GM12878 (cell line): ENCODE results near the gene TMEM11. TPM values are rescaled to one million over a fixed set of nuclear protein-coding genes. Genes with fewer than 3 reads are reported as not detected.

Experiments
- ATAC-seq: fragments of 200-7000 bp; cut with Tn5 transposase; 3 replicates; pipeline ENCODE4 v1.9.1; 2020; ENCODE audit warnings: mild to moderate bottlenecking, moderate library complexity
- BruUV-seq: library from RNA; stranded (reverse); fragments of 400-500 nt; replicated peaks from 2 replicates; lab custom pipeline; 2021; lab: Mats Ljungman, UMichigan
- CTCF ChIA-PET: fragments of 300-600 bp; sonication (Branson Sonifier 250); formaldehyde crosslinking; extraction: SDS; loops from one replicate; lab custom pipeline; 2021; ENCODE audit warnings: inconsistent platforms; lab: Yijun Ruan, JAX
- POLR2A ChIA-PET: fragments of 350-600 bp; formaldehyde crosslinking; extraction: SDS; loops from one replicate; lab custom pipeline; 2021; ENCODE audit warnings: inconsistent platforms; lab: Charles Lee
- RAD21 ChIA-PET: fragments of 300-600 bp; sonication (Branson Sonifier 250); formaldehyde crosslinking; loops from one replicate; lab custom pipeline; 2023; ENCODE audit warnings: antibody characterized with exemption; ENCODE audit not compliant: unreplicated experiment; lab: Charles Lee
- SMC1A ChIA-PET: fragments of 300-600 bp; sonication (Branson Sonifier 250); formaldehyde crosslinking; loops from one replicate; lab custom pipeline; 2023; ENCODE audit not compliant: unreplicated experiment, uncharacterized antibody; lab: Charles Lee
- DNase-seq: peaks from one replicate; pipeline ENCODE4 v3.0.0-alpha.2; 2011; ENCODE audit warnings: low read depth, low spot score
- FAIRE-seq: peaks from 3 replicates; lab custom pipeline; 2011; peaks lifted over from hg19 to GRCh38; lab: Jason Lieb, UNC
- H2AFZ ChIP-seq: 2 replicates; pipeline ENCODE4 v1.6.0; 2011; ENCODE audit warnings: low read depth, low read length, control low read depth; ENCODE audit not compliant: control insufficient read depth
- H3K27ac ChIP-seq: 2 replicates; pipeline ENCODE4 v1.5.1; 2011; ENCODE audit warnings: control low read depth; ENCODE audit not compliant: control insufficient read depth, insufficient read depth
- H3K27me3 ChIP-seq, 2 experiments: replicated peaks in 1 of 2; 2 replicates each; pipeline versions ENCODE4 v1.6.0 to v1.6.1; 2011; ENCODE audit warnings: low read length in 1 of 2; ENCODE audit not compliant: control insufficient read depth in 2 of 2, insufficient read depth in 2 of 2
- H3K36me3 ChIP-seq, 2 experiments: 2 replicates each; pipeline ENCODE4 v1.5.1; 2011; ENCODE audit warnings: low read length in 1 of 2; ENCODE audit not compliant: control insufficient read depth in 2 of 2, insufficient read depth in 2 of 2
- H3K4me1 ChIP-seq: 2 replicates; pipeline ENCODE4 v1.6.1; 2011; ENCODE audit warnings: mild to moderate bottlenecking, low read length, moderate library complexity, mixed read lengths; ENCODE audit not compliant: control insufficient read depth, insufficient read depth
- H3K4me2 ChIP-seq: 2 replicates; pipeline ENCODE4 v1.6.0; 2011; ENCODE audit warnings: control low read depth; ENCODE audit not compliant: control insufficient read depth, insufficient read depth
- H3K4me3 ChIP-seq: fragments of 200-600 bp; sonication (generic); 2 replicates; pipeline ENCODE4 v1.5.1; 2016
- H3K79me2 ChIP-seq: 2 replicates; pipeline ENCODE4 v1.6.0; 2011; ENCODE audit warnings: low read length; ENCODE audit not compliant: control insufficient read depth, insufficient read depth
- H3K9ac ChIP-seq: 2 replicates; pipeline ENCODE4 v1.8.0; 2011; ENCODE audit warnings: low read length, control low read depth, mixed read lengths; ENCODE audit not compliant: control insufficient read depth, insufficient read depth
- H3K9me3 ChIP-seq: replicated peaks from 3 replicates; pipeline ENCODE4 v1.5.1; 2011; ENCODE audit warnings: mild to moderate bottlenecking, low read length; ENCODE audit not compliant: control insufficient read depth, insufficient read depth
- H4K20me1 ChIP-seq: 2 replicates; pipeline ENCODE4 v1.6.0; 2011; ENCODE audit not compliant: control insufficient read depth, insufficient read depth
- ATF7 ChIP-seq: fragments of 450-650 bp; IDR thresholded peaks from 2 replicates; pipeline ENCODE4 v1.6.1; 2016; ENCODE audit warnings: low read depth, mild to moderate bottlenecking
- JUNB ChIP-seq: IDR thresholded peaks from 2 replicates; pipeline ENCODE4 v1.6.1; 2016; ENCODE audit warnings: antibody characterized with exemption, mild to moderate bottlenecking
- NFIC ChIP-seq: IDR thresholded peaks from 2 replicates; pipeline ENCODE4 v1.6.1; 2012; ENCODE audit warnings: low read depth, mild to moderate bottlenecking, inconsistent platforms, low read length, moderate library complexity
- NR2F1 ChIP-seq: fragments of 450-650 bp; conservative IDR thresholded peaks from 2 replicates; pipeline ENCODE4 v1.6.1; 2017; ENCODE audit warnings: mild to moderate bottlenecking
- POLR2AphosphoS2 ChIP-seq: IDR thresholded peaks from 2 replicates; pipeline ENCODE4 v1.6.1; 2011; ENCODE audit warnings: low read depth, mild to moderate bottlenecking, low read length, improper control_type of control experiment, moderate library complexity
- RAD51 ChIP-seq: fragments of 450-650 bp; IDR thresholded peaks from 2 replicates; pipeline ENCODE4 v1.6.1; 2016; ENCODE audit warnings: moderate library complexity, mild to moderate bottlenecking, inconsistent platforms
- WGBS: methylation state at CpG from one replicate; pipeline ENCODE4 v1.1.6; 2016; ENCODE audit warnings: low lambda C conversion rate; ENCODE audit not compliant: insufficient replicate concordance, insufficient coverage; ENCODE audit errors: missing lambda C conversion rate; 5-methylcytosine and 5-hydroxymethylcytosine counted together
- in situ Hi-C: fragments of 300-500 bp; cut with MboI; formaldehyde crosslinking; loops from 9 replicates; pipeline ENCODE4 v1.14.3; 2018; ENCODE audit warnings: mixed read lengths
- intact Hi-C: fragments of 100-400 bp; cut with micrococcal nuclease; formaldehyde crosslinking; loops from one replicate; pipeline ENCODE4 v1.14.2; 2022; ENCODE audit not compliant: unreplicated experiment
- polyA plus RNA-seq, 11 experiments: library from polyadenylated mRNA; depleted of rRNA in 4 of 11; unstranded in 6 of 11; stranded (reverse) in 5 of 11; fragments of >200 nt; fragmentation: Nextera tagmentation in 4 of 11; fragmentation: Illumina TruSeq in 1 of 11; extraction: Ambion mirVana in 4 of 11; extraction: Trizol in 1 of 11; gene quantifications; 1 replicate in 1 of 11; 2 replicates in 10 of 11; pipeline versions ENCODE4 v1.2.1 to v1.2.3, GENCODE V29; 2011 to 2016; ENCODE audit warnings: inconsistent platforms in 2 of 11, missing spikeins in 2 of 11, low read depth in 1 of 11
- total RNA-seq, 4 experiments: library from RNA; depleted of rRNA in 3 of 4; stranded (reverse); fragments of >200 nt in 3 of 4; fragmentation: Illumina TruSeq in 1 of 4; extraction: Trizol in 1 of 4; gene quantifications; 2 replicates each; pipeline versions ENCODE4 v1.2.1 to v1.2.3, GENCODE V29; 2013 to 2021
- TF ChIP-seq, protein P1 (sequence below): fragments of 450-650 bp; formaldehyde crosslinking; IDR thresholded peaks from 2 replicates; pipeline ENCODE4 v1.5.0; 2022; ENCODE audit warnings: mild to moderate bottlenecking, missing genetic modification characterization
- TF ChIP-seq, protein P2 (sequence below): fragments of 450-650 bp; IDR thresholded peaks from 2 replicates; pipeline ENCODE4 v1.6.1; 2016; ENCODE audit warnings: mild to moderate bottlenecking
- TF ChIP-seq, protein P3 (sequence below): fragments of 450-650 bp; IDR thresholded peaks from 2 replicates; pipeline ENCODE4 v1.6.1; 2017; ENCODE audit warnings: borderline replicate concordance

TMEM11 gene
- total and polyA plus RNA-seq, 10 of the 15 experiments (the other 5 are each of a cell fraction or from before 2014, with no cell fraction given), result 14.4 to 63.4 (median 27.2) TPM

DNA sequence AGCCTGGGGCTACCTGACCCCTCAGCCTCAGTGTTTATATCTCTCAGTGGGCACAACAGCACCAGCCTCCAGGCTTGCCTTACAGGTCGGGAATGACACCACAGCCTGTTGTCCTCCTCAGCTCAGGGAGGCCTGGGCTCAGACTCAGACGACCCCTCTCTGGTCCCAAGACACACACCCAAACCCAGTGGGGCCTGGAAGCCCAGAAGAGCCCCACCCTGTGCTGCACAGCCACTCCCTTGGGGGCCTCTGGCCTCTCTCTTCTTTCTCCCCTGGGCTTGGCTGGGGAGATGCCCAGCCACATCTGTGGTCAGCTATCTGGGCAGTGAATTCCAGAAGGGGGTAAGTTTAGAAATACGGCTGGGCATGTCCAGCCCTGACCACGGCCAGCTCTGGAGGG is 36.9 kb upstream of the TMEM11 start:
- H3K27me3 ChIP-seq, result peaks cover 2 to 5% of the 10 kb centered on the region in 2 experiments; a peak in 3 of 4 replicates
- intact Hi-C loops, result no loop called here
- FAIRE-seq, result no peak
- POLR2A ChIA-PET, result no interaction called here
- no peak overlapping the region for H3K27ac ChIP-seq
- no peak overlapping the region for H3K4me3 ChIP-seq
- RAD21 ChIA-PET, result no interaction called here
- WGBS, result 1% methylated on average over 4 of the region's 4 CpGs
- SMC1A ChIA-PET, result no interaction called here
- TF ChIP-seq NFIC, result no peak
- TF ChIP-seq POLR2AphosphoS2, result no peak
- TF ChIP-seq, protein P1, sequence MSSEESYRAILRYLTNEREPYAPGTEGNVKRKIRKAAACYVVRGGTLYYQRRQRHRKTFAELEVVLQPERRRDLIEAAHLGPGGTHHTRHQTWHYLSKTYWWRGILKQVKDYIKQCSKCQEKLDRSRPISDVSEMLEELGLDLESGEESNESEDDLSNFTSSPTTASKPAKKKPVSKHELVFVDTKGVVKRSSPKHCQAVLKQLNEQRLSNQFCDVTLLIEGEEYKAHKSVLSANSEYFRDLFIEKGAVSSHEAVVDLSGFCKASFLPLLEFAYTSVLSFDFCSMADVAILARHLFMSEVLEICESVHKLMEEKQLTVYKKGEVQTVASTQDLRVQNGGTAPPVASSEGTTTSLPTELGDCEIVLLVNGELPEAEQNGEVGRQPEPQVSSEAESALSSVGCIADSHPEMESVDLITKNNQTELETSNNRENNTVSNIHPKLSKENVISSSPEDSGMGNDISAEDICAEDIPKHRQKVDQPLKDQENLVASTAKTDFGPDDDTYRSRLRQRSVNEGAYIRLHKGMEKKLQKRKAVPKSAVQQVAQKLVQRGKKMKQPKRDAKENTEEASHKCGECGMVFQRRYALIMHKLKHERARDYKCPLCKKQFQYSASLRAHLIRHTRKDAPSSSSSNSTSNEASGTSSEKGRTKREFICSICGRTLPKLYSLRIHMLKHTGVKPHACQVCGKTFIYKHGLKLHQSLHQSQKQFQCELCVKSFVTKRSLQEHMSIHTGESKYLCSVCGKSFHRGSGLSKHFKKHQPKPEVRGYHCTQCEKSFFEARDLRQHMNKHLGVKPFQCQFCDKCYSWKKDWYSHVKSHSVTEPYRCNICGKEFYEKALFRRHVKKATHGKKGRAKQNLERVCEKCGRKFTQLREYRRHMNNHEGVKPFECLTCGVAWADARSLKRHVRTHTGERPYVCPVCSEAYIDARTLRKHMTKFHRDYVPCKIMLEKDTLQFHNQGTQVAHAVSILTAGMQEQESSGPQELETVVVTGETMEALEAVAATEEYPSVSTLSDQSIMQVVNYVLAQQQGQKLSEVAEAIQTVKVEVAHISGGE, result no peak
- no peak for TF ChIP-seq NR2F1
- TF ChIP-seq, protein P2, sequence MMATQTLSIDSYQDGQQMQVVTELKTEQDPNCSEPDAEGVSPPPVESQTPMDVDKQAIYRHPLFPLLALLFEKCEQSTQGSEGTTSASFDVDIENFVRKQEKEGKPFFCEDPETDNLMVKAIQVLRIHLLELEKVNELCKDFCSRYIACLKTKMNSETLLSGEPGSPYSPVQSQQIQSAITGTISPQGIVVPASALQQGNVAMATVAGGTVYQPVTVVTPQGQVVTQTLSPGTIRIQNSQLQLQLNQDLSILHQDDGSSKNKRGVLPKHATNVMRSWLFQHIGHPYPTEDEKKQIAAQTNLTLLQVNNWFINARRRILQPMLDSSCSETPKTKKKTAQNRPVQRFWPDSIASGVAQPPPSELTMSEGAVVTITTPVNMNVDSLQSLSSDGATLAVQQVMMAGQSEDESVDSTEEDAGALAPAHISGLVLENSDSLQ, result no peak
- no peak for TF ChIP-seq ATF7
- TF ChIP-seq, protein P3, sequence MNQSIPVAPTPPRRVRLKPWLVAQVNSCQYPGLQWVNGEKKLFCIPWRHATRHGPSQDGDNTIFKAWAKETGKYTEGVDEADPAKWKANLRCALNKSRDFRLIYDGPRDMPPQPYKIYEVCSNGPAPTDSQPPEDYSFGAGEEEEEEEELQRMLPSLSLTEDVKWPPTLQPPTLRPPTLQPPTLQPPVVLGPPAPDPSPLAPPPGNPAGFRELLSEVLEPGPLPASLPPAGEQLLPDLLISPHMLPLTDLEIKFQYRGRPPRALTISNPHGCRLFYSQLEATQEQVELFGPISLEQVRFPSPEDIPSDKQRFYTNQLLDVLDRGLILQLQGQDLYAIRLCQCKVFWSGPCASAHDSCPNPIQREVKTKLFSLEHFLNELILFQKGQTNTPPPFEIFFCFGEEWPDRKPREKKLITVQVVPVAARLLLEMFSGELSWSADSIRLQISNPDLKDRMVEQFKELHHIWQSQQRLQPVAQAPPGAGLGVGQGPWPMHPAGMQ, result no peak
- no peak for TF ChIP-seq JUNB
- no peak for TF ChIP-seq RAD51
- H2AFZ ChIP-seq, result no peak overlapping the region
- no peak overlapping the region for H3K9ac ChIP-seq
- BruUV-seq, result no TSS peak
- no peak for ATAC-seq
- CTCF ChIA-PET, result no interaction called here
- H3K36me3 ChIP-seq, result no peaks in the 10 kb centered on the region
- peaks cover 4% of the 10 kb centered on the region for H3K4me1 ChIP-seq
- in situ Hi-C loops, result loop anchor here (10.0 kb wide), 1 partner anchor 64 kb away; no protein-coding TSS in a partner anchor
- no peaks in the 10 kb centered on the region; the same call in 1 of the 2 replicates for H4K20me1 ChIP-seq
- DNase-seq, result no peak
- no peaks in the 10 kb centered on the region for H3K9me3 ChIP-seq
- H3K79me2 ChIP-seq, result no peaks in the 10 kb centered on the region
- no peak overlapping the region for H3K4me2 ChIP-seq
